Gastroesophageal sphincter (tissue), 3 donors: ENCODE results near the gene RMI2.

ENCODE experiments used
- CTCF ChIP-seq, 4 experiments: fragments of 200-600 bp in 2 of 4; fragments of 450-650 bp in 2 of 4; sonication (generic) in 1 of 4; IDR thresholded peaks; one replicate each; pipeline ENCODE4 v1.5.1; 2017 to 2019; ENCODE audit warnings: antibody characterized with exemption in 4 of 4, mild to moderate bottlenecking in 2 of 4, moderate library complexity in 2 of 4
- EP300 ChIP-seq: sonication (generic); formaldehyde crosslinking; IDR thresholded peaks from one replicate; pipeline ENCODE4 v1.6.1; 2017; ENCODE audit warnings: antibody characterized with exemption, mild to moderate bottlenecking
- POLR2A ChIP-seq, 2 donors: fragments of 450-650 bp; IDR thresholded peaks; one replicate each; pipeline ENCODE4 v1.6.1; 2017; ENCODE audit warnings: antibody characterized with exemption in 2 of 2, mild to moderate bottlenecking in 2 of 2, moderate library complexity in 1 of 2

DNA sequence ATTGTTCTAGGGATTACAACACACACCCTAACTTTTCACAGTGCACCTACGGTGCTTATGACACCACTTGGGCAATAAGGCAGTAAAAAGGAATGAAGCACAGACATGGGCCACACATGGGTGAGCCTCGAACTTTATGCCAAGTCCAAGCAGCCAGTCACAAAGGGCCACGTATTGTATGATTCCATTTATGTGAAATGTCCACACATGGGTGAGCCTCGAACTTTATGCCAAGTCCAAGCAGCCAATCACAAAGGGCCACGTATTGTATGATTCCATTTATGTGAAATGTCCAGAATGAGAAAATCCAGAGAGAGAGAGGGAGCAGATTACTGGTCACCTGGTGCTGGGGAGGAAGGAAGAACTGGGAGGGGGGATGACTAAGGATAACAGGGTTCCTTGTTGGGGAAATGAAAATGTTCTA lies 22.2 kb downstream of the RMI2 start:
- TF ChIP-seq EP300 (no peak), CTCF (IDR thresholded peaks at IDR 0.05) (no peak), POLR2A (IDR thresholded peaks at IDR 0.05) (no peak)
